ENCODE results near the gene SYCP2L. TPM values are rescaled to one million over a fixed set of nuclear protein-coding genes. Genes with fewer than 3 reads are reported as not detected.

The SYCP2L gene
- polyA plus RNA-seq, 1 donor (not counting 4 experiments of a cell fraction or from before 2014, with no cell fraction given) = 1.3 TPM

- Histone ChIP-seq H2AFZ (ENCODE audit: control insufficient read depth, low read length) (no peak overlapping the region), H3K4me1 (ENCODE audit: control insufficient read depth, extremely low read depth, insufficient read depth, low read length) (no peaks in the 10 kb centered on the region), H3K79me2 (ENCODE audit: control insufficient read depth, insufficient read depth, low read length) (no peaks in the 10 kb centered on the region), H3K9me3 (ENCODE audit: control insufficient read depth, low read depth, low read length) (no peaks in the 10 kb centered on the region), H3K4me3 (ENCODE audit: control insufficient read depth in 2 of 3, extremely low read depth in 1 of 3, insufficient read depth in 2 of 3, low read depth in 1 of 3, low read length in 3 of 3) (no peak overlapping the region), H4K20me1 (ENCODE audit: control insufficient read depth, extremely low read depth, insufficient read depth, low read length) (no peaks in the 10 kb centered on the region), H3K9me1 (ENCODE audit: control insufficient read depth, extremely low read depth, insufficient read depth, low read length) (no peaks in the 10 kb centered on the region), H3K27ac (ENCODE audit: control insufficient read depth, insufficient read depth, low read length) (no peak overlapping the region), H3K4me2 (ENCODE audit: control insufficient read depth, extremely low read depth, insufficient read depth, low read depth, low read length) (no peak overlapping the region), H3K27me3 (ENCODE audit: control insufficient read depth, extremely low read depth, insufficient read depth, low read length) (no peaks in the 10 kb centered on the region), H3K36me3 (ENCODE audit: control insufficient read depth in 2 of 2, extremely low read depth in 1 of 2, insufficient read depth in 2 of 2, low read length in 2 of 2) (no peaks in the 10 kb centered on the region), H3K9ac (ENCODE audit: control insufficient read depth, extremely low read depth, insufficient read depth, low read length) (no peak overlapping the region)
- dilution Hi-C loops (cut with MboI; ENCODE audit: extremely low pct_ligation_motif_present, low sequenced_read_pairs) = no loop called here
- DNase-seq (ENCODE audit: low read depth, low spot score) (no peak), FAIRE-seq (no peak)
- TF ChIP-seq CTCF (optimal IDR thresholded peaks at IDR 0.05 in 1 of 3, IDR thresholded peaks at IDR 0.05 in 1 of 3, conservative IDR thresholded peaks at IDR 0.05 in 1 of 3; ENCODE audit: extremely low read depth in 1 of 3, insufficient read depth in 2 of 3, low read length in 3 of 3) (no peak), EZH2 (IDR thresholded peaks at IDR 0.05; ENCODE audit: low read length) (no peak)
These were observed 31.8 kb upstream of the SYCP2L start for GRCh38 chr6:10854922-10855632.

- no peak overlapping the region for H2AFZ ChIP-seq (ENCODE audit: control insufficient read depth, low read length)
- H3K4me3 ChIP-seq (ENCODE audit: control insufficient read depth in 2 of 3, extremely low read depth in 1 of 3, insufficient read depth in 2 of 3, low read depth in 1 of 3, low read length in 3 of 3) = no peak overlapping the region
- no peaks in the 10 kb centered on the region for H4K20me1 ChIP-seq (ENCODE audit: control insufficient read depth, extremely low read depth, insufficient read depth, low read length)
- DNase-seq (ENCODE audit: low read depth, low spot score) = no peak
- no peaks in the 10 kb centered on the region for H3K36me3 ChIP-seq (ENCODE audit: control insufficient read depth in 2 of 2, extremely low read depth in 1 of 2, insufficient read depth in 2 of 2, low read length in 2 of 2)
- H3K9me1 ChIP-seq (ENCODE audit: control insufficient read depth, extremely low read depth, insufficient read depth, low read length) = no peaks in the 10 kb centered on the region
- H3K4me1 ChIP-seq (ENCODE audit: control insufficient read depth, extremely low read depth, insufficient read depth, low read length) = no peaks in the 10 kb centered on the region
- no peak for FAIRE-seq
- no peak overlapping the region for H3K9ac ChIP-seq (ENCODE audit: control insufficient read depth, extremely low read depth, insufficient read depth, low read length)
- H3K27me3 ChIP-seq (ENCODE audit: control insufficient read depth, extremely low read depth, insufficient read depth, low read length) = no peaks in the 10 kb centered on the region
- no peak overlapping the region for H3K27ac ChIP-seq (ENCODE audit: control insufficient read depth, insufficient read depth, low read length)
- H3K4me2 ChIP-seq (ENCODE audit: control insufficient read depth, extremely low read depth, insufficient read depth, low read depth, low read length) = no peak overlapping the region
- no peak for TF ChIP-seq EZH2 (IDR thresholded peaks at IDR 0.05; ENCODE audit: low read length)
- no peak for TF ChIP-seq CTCF (optimal IDR thresholded peaks at IDR 0.05 in 1 of 3, IDR thresholded peaks at IDR 0.05 in 1 of 3, conservative IDR thresholded peaks at IDR 0.05 in 1 of 3; ENCODE audit: extremely low read depth in 1 of 3, insufficient read depth in 2 of 3, low read length in 3 of 3)
- dilution Hi-C loops (cut with MboI; ENCODE audit: extremely low pct_ligation_motif_present, low sequenced_read_pairs) = no loop called here
- no peaks in the 10 kb centered on the region for H3K79me2 ChIP-seq (ENCODE audit: control insufficient read depth, insufficient read depth, low read length)
- H3K9me3 ChIP-seq (ENCODE audit: control insufficient read depth, low read depth, low read length) = no peaks in the 10 kb centered on the region
These were observed 29.6 kb upstream of the SYCP2L start for GRCh38 chr6:10857259-10857658.

Measured in keratinocyte (primary cell).